ENCODE results near the gene MAB21L4. TPM values are rescaled to one million over a fixed set of nuclear protein-coding genes. Genes with fewer than 3 reads are reported as not detected.

Gene MAB21L4
- total RNA-seq, 1 donor from 2014 or later: not detected

Other genes with a start within 250 kb of the MAB21L4 start
- gene AQP12B, start 213.3 kb downstream of the MAB21L4 start, total RNA-seq: not detected
- not detected for gene AQP12A, start 204.3 kb downstream of the MAB21L4 start, total RNA-seq
- gene KIF1A, start 75.9 kb downstream of the MAB21L4 start, total RNA-seq: 123 TPM
- not detected for gene AGXT, start 27.3 kb downstream of the MAB21L4 start, total RNA-seq
- gene CROCC2, start 10.2 kb upstream of the MAB21L4 start, total RNA-seq: 0.18 TPM
- gene SNED1, start 102.5 kb upstream of the MAB21L4 start, total RNA-seq: 148 TPM
- gene MTERF4, start 206.1 kb upstream of the MAB21L4 start, total RNA-seq: 33.5 TPM

Data from sciatic nerve (tissue), 1 donor.